Stimulated activated naive CD8-positive, alpha-beta T cell treated with anti-CD3 and anti-CD28 coated beads, Interleukin-15, Interleukin-2, amounts not matched to agents 100 ng/mL and 50 ng/mL, for 24 hours (primary cell): ENCODE measurements around the gene CBFA2T3.
"Not testable (repeated sequence)": the region's sequence is repeated elsewhere in the genome, so short reads cannot be mapped to it uniquely, and the experiment has no call there.

Experiments used
- H3K27ac Mint-ChIP-seq: one replicate; pipeline ENCODE4 v1.8.0; 2021; ENCODE audit warnings: mild to moderate bottlenecking, mixed read lengths
- H3K27me3 Mint-ChIP-seq: one replicate; pipeline ENCODE4 v1.8.0; 2021; ENCODE audit warnings: mixed read lengths
- H3K36me3 Mint-ChIP-seq: one replicate; pipeline ENCODE4 v1.8.0; 2021; ENCODE audit warnings: low read depth, mixed read lengths
- H3K4me1 Mint-ChIP-seq: one replicate; pipeline ENCODE4 v1.8.0; 2021; ENCODE audit warnings: low read depth, mixed read lengths
- H3K4me3 Mint-ChIP-seq: one replicate; pipeline ENCODE4 v1.8.0; 2021; ENCODE audit warnings: mild to moderate bottlenecking, mixed read lengths
- H3K9me3 Mint-ChIP-seq: one replicate; pipeline ENCODE4 v1.8.0; 2021; ENCODE audit warnings: mixed read lengths

The CBFA2T3 gene

GRCh38 chr16:89016561-89016960, 39.6 kb upstream of the CBFA2T3 start:
- H3K4me3 Mint-ChIP-seq, H3K27ac Mint-ChIP-seq, H3K36me3 Mint-ChIP-seq, H3K9me3 Mint-ChIP-seq, H3K4me1 Mint-ChIP-seq: not testable (repeated sequence)
- H3K27me3 Mint-ChIP-seq: peaks cover 13% of the 10 kb centered on the region

- Mint-ChIP-seq H3K4me3 (no peak overlapping the region), H3K36me3 (no peaks in the 10 kb centered on the region), H3K27ac (no peak overlapping the region), H3K27me3 (peaks cover 13% of the 10 kb centered on the region), H3K4me1 (peaks cover 5% of the 10 kb centered on the region), H3K9me3 (no peaks in the 10 kb centered on the region)
Observed at GRCh38 chr16:89015271-89015859, 38.4 kb upstream of the CBFA2T3 start.

GRCh38 chr16:89014403-89015230, 37.6 kb upstream of the CBFA2T3 start:
- no peaks in the 10 kb centered on the region for H3K36me3 Mint-ChIP-seq
- H3K4me1 Mint-ChIP-seq: no peaks in the 10 kb centered on the region
- H3K27ac Mint-ChIP-seq: no peak overlapping the region
- peaks cover 18% of the 10 kb centered on the region for H3K27me3 Mint-ChIP-seq
- no peaks in the 10 kb centered on the region for H3K9me3 Mint-ChIP-seq
- no peak overlapping the region for H3K4me3 Mint-ChIP-seq

GRCh38 chr16:89013692-89014402, 36.8 kb upstream of the CBFA2T3 start:
- no peak overlapping the region for H3K4me3 Mint-ChIP-seq
- H3K27me3 Mint-ChIP-seq: peaks cover 22% of the 10 kb centered on the region
- H3K4me1 Mint-ChIP-seq: no peaks in the 10 kb centered on the region
- H3K36me3 Mint-ChIP-seq: no peaks in the 10 kb centered on the region
- H3K27ac Mint-ChIP-seq: no peak overlapping the region
- no peaks in the 10 kb centered on the region for H3K9me3 Mint-ChIP-seq

- no peak overlapping the region for H3K4me3 Mint-ChIP-seq
- no peak overlapping the region for H3K27ac Mint-ChIP-seq
- H3K27me3 Mint-ChIP-seq: peaks cover 19% of the 10 kb centered on the region
- H3K36me3 Mint-ChIP-seq: no peaks in the 10 kb centered on the region
- no peaks in the 10 kb centered on the region for H3K4me1 Mint-ChIP-seq
- no peaks in the 10 kb centered on the region for H3K9me3 Mint-ChIP-seq
Observed at GRCh38 chr16:89013111-89013510, 36.1 kb upstream of the CBFA2T3 start.

DNA sequence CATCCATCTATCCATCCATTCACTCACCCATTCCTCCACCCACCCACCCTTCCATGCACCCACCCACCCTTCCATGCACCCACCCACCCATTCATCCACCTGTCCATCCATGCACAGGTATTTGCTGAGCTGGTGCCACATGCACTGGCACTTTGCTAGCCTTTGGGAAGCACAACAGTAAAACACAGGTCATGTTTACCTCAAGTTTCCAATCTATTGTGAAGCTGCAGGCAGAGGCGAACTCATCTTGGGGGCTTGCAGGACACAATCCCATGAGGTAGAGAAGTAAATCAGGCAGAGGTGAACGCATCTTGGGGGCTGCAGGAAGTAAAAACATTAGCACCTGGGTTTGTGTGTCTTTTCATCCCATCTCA, 35.6 kb upstream of the CBFA2T3 start:
- H3K4me3 Mint-ChIP-seq: no peak overlapping the region
- H3K27me3 Mint-ChIP-seq: peaks cover 18% of the 10 kb centered on the region

DNA sequence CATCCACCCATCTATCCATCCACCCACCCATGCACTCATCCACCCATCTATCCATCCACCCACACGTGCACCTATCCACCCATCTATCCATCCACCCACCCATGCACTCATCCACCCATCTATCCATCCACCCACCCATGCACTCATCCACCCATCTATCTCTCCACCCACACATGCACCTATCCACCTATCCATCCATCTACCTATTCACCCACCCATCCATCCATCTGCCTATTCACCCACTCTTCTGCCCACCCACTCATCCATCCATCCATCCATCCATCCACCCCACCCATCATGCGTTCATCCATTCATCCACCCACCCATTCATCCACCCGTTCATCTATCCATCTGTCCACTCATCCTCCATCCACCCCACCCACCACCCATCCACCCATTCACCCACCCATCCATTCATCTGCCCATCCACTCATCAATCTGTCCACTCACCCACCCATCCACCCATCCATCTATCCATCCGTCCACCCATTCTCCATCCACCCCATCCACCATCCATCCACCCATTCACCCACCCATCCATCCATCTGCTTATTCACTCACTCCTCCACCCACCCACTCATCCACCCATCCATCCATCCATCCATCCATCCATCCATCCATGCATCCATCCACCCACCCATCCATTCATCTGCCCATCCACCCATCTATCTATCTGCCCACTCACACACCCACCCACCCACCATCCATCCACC, 35.1 kb upstream of the CBFA2T3 start:
- Mint-ChIP-seq H3K4me1 (no peaks in the 10 kb centered on the region), H3K4me3 (no peak overlapping the region), H3K9me3 (no peaks in the 10 kb centered on the region), H3K27me3 (peaks cover 22% of the 10 kb centered on the region), H3K27ac (no peak overlapping the region), H3K36me3 (no peaks in the 10 kb centered on the region)

More for the DNA sequence above, 35.6 kb upstream of the CBFA2T3 start:
- H3K36me3 Mint-ChIP-seq: no peaks in the 10 kb centered on the region
- no peak overlapping the region for H3K27ac Mint-ChIP-seq
- no peaks in the 10 kb centered on the region for H3K4me1 Mint-ChIP-seq
- no peaks in the 10 kb centered on the region for H3K9me3 Mint-ChIP-seq

DNA sequence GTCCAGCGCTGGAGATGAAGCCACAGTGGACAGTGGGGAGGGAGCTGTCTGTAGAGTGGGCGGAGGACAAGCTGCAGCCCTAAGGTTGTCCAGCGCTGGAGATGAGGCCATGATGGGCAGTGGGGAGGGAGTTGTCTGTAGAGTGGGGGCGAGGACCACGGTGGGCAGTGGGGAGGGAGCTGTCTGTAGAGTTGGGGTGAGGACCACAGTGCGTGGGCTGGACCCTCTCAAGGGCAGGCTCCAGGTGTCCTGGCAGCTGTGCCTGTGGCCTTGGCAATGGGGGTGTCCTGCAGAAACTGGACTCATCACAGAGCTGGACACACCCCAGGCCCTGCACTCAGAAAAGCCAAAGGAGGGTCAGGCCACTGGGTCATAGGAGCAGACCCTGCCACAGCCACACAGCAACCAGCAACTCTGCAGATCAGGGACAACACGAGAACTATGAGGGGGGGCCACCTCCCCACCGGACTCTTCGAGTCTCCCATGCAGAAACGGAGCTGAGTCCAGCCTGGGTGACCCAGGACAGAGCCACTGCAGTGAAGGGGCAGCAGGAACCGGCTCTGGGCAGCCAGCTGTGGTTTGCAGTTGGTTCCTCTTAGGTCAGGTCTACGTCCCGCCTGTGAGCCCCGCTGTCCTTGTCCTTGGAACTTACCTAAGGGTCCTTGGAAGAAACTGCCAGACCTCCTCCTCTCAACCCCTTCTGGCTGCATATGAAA, 33.4 kb upstream of the CBFA2T3 start:
- Mint-ChIP-seq H3K27ac (no peak overlapping the region), H3K36me3 (no peaks in the 10 kb centered on the region), H3K9me3 (no peaks in the 10 kb centered on the region), H3K4me3 (no peak overlapping the region), H3K4me1 (no peaks in the 10 kb centered on the region), H3K27me3 (peaks cover 22% of the 10 kb centered on the region)

DNA sequence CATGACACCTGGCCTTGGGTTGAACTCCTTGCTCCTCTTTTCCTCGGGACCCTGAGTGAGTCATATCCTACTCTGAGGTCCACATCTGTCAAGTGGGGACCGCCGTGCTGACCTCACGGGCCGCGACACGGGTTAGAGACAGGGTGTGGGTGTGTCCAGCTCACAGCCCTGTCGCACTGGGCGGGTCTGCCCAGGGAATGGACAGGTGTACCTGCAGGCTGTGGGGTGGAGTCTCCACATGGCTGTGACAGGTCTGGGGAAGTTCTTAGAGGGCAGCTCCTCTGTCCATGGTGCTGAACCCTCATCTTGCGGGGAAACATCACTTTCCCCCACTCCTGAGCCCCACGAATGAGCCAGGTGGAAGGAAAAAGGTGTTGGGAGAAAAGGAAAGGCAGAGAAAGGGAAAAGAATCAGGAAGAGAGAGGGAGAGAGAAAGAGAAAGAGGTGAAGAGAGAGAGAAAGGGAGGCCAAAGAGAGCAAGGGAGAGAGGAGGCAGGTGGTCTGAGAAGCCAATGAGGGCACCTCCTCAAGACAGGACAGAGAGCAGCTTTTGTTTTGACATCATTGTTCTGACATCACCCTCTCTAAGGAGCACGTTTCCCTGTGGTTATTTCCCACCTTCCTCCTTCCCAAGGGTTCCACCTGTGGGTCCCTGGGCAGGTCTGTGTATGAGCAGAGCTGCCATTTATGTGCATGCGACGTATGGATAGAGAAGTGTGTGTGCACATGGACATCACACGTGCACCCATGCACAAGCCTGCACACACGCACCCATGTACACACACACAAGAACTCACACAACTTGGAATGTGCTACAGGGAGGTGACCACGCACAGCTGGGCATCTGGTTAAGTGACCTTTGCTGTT, 32.6 kb upstream of the CBFA2T3 start:
- H3K4me3 Mint-ChIP-seq: no peak overlapping the region
- H3K27ac Mint-ChIP-seq: no peak overlapping the region
- no peaks in the 10 kb centered on the region for H3K9me3 Mint-ChIP-seq
- H3K36me3 Mint-ChIP-seq: no peaks in the 10 kb centered on the region
- H3K4me1 Mint-ChIP-seq: peaks cover 2% of the 10 kb centered on the region
- peaks cover 29% of the 10 kb centered on the region for H3K27me3 Mint-ChIP-seq

DNA sequence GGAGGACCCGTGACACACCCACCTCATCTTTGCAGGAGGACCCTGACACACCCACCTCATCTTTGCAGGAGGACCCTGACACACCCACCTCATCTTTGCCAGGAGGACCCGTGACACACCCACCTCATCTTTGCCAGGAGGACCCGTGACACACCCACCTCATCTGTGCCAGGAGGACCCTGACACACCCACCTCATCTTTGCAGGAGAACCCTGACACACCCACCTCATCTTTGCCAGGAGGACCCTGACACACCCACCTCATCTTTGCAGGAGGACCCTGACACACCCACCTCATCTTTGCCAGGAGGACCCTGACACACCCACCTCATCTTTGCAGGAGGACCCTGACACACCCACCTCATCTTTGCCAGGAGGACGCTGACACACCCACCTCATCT, 31.8 kb upstream of the CBFA2T3 start:
- peaks cover 37% of the 10 kb centered on the region for H3K27me3 Mint-ChIP-seq
- H3K4me1 Mint-ChIP-seq, H3K27ac Mint-ChIP-seq, H3K4me3 Mint-ChIP-seq, H3K36me3 Mint-ChIP-seq, H3K9me3 Mint-ChIP-seq: not testable (repeated sequence)

GRCh38 chr16:89007371-89008249, 30.6 kb upstream of the CBFA2T3 start:
- Mint-ChIP-seq H3K4me3 (no peak overlapping the region), H3K9me3 (no peaks in the 10 kb centered on the region), H3K27me3 (peaks cover 35% of the 10 kb centered on the region), H3K27ac (no peak overlapping the region), H3K36me3 (no peaks in the 10 kb centered on the region), H3K4me1 (peaks cover 8% of the 10 kb centered on the region)

DNA sequence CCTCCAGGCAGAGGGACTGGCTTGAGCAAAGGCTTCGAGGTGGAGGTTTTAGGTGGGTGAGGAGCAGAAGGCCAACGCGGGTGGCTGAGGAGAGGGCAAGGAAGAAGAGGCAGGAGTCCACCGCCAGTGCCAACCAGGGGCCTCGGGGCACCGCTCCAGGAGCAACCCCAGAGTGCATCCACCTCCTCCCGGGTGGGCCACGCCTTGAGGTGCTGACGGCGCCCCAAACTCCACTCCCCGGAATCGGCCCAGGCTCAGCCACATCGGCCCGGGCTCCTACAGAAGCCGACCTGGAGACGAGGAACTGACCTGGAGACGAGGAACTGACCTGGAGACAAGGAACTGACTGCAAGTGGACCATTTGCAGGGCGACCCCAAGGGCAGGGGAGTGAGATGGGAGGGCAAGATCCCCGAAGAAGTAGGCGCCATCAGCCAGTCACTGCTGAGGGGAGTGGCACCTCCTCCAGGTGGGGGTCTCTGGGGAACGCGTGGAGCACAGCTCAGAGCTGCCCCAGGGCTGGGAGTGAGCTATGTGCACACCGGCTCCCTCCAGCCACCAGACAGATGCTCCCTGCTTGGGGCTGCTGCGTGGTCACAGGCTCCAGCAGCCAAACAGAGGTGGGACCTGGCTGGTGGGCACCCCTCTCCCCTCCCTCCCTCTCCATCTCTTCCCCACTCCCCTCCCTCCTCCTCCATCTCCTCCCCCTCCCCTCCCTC, 29.2 kb upstream of the CBFA2T3 start:
- Mint-ChIP-seq H3K27me3 (peaks cover 35% of the 10 kb centered on the region), H3K4me3 (no peak overlapping the region), H3K9me3 (no peaks in the 10 kb centered on the region), H3K27ac (no peak overlapping the region), H3K36me3 (no peaks in the 10 kb centered on the region), H3K4me1 (peaks cover 8% of the 10 kb centered on the region)
